NCI-H524 treated with DMSO at 0.1 percent for 48 hours (cell line): ENCODE results near the gene ICE2.

ENCODE experiments used
- DNase-seq: peaks from one replicate; lab custom pipeline; 2025; lab: John Stamatoyannopoulos, UW

ICE2 gene

DNA sequence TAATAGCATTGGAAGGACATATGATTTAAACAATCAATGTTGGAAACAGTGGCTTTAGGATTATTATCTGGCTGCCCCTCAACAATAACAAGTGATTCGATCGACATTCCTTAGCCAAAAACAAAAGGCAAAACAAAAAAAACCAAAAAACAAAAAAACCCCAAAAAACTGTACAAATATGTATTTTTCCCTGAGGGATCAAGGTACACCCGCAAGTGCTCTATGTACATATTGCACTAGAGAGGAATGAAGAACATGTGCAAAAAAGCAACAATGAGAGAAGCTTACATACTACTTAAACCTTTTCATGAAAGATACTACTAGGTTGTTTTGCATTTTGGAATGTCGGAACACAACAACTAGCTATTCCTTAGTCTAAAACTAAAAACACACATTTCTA, 14.2 kb upstream of the ICE2 start:
- DNase-seq = no peak

DNA sequence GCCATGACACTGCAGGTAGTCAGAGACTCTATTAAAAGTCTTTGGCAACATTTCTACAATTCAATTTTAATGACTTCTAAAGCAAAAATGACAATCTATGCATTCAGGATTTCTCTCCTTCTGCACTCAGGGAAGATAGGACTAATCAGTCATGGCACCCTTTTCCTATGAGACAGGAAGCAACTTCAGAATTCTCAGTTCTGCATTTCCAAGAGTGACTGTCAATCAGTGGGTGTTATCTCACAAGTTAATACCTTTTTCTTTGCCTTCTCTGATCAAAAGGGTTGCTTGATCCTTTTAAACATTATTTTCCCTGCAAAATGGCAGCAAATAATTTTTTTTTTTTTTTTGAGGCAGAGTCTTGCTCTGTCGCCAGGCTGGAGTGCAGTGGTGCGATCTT, 7.8 kb upstream of the ICE2 start:
- DNase-seq = no peak

DNA sequence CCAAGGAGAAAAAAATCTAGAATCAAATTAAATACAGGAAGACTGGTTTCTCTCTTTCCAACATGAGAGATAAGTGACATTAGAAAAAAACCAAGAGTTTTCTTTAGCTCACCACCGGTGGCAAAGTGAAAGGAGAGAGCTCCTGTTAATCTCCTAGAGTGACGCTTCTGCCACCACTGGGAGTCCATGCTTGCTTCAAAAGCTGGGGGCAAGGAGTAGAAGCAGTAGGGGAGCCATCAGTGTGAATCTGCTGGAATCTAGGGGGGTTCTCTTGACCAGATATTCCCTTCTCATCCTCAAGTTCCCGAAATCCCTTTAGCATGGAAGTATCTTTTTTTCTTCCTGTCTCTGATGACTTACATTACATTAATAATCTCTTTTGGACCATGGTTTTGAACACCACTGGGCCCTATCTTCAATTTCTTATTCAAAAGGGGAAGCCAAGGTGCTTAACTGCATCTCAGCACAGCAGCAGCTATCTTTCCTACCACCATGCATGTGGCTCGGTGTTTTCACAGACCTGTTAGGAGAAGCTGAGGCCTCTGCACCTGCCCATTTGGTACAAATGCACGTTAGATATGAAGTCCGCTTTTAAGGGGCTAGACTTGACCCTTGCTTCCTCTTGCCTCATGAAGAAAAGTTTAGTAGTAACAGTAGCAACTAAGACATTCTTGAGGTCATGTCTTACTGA, 6.6 kb upstream of the ICE2 start:
- DNase-seq = no peak

DNA sequence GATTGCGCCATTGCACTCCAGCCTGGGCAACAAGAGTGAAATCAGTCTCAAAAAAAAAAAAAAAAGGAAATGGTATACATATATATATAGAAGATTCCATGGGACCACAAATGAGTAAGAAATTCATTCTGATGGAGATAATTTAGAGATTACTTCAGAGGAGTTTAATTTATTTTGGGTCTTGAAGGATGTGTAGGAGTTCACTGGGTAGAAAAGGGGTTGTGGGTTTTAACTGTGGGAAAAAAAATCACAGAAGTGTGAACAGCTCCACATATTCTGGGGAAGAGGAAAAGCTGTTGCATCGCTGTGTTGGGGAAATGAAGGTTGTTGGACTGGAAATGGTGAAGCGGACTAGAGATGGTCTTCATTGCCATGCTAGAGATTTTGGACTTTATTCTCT, 4.1 kb upstream of the ICE2 start:
- no peak for DNase-seq

DNA sequence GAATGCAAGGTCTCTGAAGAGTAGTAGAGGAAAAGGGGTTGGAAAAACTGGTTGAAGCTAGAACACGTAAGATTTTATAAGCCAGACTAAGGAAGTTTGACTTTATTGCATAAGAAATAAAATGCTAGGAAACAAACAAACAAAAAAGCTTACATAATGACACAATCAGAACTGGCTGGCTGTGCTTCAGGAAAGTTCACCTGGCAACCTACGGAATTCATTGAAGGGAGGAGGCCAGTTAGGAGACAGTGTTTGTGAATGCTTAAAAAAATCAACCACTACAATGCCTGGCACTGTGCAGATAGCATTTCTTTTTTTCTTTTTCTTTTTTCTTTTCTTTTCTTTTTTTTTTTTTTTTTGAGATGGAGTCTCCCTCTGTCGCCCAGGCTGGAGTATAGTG, 1.9 kb upstream of the ICE2 start:
- DNase-seq = no peak

DNA sequence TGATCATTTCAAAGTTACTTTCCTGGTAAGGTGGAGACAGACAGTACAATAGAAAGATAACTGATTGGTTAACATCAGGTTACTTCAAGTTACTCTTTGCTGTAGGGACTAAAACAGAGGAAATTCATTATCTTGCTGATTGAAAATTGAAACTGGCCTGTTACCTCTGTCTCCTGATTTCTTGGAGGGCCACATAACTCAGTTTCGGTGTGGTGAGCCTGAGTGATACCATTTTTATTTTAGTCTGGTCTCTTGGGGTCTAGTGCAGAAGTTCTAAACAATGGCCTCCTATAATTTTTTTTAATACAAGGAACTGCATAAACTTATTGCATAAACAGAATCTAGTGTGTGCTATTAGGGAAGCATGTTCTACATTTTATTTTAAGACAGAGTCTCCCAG, 1.2 kb upstream of the ICE2 start:
- DNase-seq = no peak

DNA sequence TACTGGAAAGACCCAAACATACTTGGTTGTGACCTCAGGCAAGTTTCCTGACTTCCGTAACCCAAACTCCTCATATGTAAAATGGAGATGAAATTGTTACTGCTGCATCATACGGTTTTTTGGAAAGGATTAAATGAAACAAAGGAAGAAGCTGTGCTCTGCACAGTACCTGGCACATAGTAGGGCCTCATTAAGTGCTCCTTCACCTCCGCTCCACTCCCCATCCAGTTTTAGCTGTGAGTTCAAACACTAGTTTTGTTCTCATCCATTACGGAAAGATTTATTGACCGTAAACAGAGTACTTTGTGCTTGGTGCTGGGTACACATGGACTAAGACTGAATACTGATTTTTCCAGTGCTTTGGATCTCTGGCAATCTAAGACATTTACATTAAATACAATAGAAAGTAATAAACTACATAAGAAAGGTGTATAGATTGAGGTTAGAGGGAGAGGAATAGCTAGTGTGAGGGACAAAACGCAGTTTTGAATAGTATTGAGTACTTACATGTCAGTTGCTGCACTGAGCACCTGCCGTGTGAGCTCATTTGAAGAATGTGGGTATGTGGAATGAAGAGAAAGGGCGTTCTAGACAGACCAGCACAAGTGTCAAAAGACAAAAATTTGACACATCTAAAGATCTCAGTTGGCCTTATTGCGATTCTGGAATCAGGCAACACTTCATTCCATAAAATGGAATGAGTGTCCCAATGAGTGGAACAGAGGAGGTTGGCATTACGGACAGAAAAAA, 594 bp upstream of the ICE2 start:
- DNase-seq = no peak

DNA sequence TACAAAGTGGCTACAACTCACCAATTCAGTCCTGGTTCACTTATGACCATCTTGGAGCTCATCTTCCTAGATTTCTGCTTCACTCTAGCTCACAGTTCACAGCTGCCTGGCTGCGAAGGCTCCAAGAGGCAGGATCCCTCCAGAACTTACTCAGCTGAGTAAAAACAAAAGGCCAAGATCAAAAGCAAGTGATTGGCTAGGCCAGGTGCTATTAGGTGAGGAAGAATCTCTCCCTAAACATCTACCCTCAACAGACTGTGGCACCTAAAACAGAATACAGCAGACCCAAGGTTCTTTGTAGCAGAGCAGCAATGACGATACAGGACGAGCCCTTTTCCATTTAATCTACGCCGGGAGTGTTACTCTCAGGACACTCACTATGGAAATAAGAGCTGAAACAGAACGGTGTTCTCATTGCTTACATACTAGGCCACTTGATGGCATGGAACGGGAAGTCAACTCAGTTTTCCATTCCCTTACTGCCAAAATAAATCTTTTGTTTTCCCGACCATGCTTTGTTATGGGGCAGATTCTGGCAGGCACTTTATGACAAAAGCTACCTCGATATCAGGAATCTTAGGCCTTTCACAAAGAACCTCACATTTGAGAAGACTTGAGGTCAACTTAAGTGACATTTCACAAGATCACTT, 901 bp downstream of the ICE2 start:
- no peak for DNase-seq

DNA sequence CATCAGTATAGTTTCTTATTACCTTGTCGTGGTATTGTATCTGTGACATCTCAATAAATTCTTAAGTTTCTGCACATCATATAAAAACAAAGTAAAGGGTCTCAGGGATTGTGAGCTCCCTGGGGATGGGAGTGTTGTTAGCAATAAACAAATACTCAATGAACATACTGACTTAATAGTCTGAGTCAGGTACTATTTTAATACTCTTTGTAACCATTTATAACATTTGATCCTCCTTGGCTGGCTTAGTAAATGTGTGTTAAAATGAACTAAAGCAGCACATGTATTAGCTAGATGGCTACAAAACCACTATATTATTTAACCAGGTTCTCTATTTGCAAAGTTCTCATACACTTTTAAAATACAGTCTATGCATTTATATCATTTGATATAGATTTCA, 1.8 kb downstream of the ICE2 start:
- DNase-seq = no peak

DNA sequence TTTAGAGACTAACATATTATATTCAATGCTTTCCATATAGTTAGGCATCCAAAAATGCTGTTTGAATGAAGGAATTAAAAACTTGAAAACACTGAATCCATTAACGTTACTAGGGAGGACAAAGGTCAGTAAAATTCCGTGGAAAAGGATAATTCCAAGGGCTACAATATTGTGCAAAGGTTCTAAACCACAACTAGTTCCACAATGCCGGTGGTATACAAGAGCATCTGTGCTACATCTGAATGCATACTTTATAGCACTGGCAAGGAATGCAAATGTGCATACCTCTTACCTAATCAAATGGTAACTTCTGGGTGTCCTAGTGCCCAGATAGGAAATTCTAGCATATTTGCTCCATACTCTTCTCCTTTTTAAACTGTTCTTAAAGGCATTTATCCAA, 2.2 kb downstream of the ICE2 start:
- DNase-seq = no peak

DNA sequence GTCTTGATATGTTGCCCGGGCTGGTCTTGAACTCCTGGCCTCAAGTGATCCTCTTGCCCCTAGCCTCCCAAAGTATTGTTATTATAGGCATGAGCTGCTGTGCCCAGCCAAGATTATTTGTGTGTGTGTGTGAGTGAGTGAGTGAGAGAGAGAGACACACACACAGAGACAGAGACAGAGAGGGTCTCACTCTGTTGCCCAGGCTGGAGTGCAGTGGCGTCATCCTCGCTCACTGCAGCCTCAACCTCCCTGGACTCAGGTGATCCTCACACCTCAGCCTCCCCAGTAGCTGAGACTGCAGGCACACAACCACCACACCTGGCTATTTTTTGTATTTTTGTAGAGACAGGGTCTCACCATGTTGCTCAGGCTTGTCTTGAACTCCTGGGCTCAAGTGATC, 5.8 kb downstream of the ICE2 start:
- DNase-seq = no peak

DNA sequence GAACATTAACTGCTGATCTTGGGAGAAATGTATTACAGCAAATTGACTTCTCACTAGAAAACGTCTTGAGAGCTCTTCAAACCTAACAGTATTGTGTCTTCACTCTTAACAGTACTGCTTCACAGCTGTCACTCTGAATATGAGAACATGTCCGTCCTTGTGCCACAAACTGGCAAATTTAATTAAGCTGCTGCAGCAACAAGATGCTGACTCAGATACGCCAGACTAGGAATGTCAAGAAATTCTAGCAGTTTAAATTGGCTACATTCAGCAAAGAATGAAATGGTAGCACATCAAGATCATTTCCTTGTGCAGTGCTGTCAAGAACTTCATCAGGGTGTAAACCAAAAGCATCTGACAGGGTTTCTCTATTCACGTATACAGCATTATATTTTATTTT, 7.6 kb downstream of the ICE2 start:
- peak; percentile 96 for DNase-seq

DNA sequence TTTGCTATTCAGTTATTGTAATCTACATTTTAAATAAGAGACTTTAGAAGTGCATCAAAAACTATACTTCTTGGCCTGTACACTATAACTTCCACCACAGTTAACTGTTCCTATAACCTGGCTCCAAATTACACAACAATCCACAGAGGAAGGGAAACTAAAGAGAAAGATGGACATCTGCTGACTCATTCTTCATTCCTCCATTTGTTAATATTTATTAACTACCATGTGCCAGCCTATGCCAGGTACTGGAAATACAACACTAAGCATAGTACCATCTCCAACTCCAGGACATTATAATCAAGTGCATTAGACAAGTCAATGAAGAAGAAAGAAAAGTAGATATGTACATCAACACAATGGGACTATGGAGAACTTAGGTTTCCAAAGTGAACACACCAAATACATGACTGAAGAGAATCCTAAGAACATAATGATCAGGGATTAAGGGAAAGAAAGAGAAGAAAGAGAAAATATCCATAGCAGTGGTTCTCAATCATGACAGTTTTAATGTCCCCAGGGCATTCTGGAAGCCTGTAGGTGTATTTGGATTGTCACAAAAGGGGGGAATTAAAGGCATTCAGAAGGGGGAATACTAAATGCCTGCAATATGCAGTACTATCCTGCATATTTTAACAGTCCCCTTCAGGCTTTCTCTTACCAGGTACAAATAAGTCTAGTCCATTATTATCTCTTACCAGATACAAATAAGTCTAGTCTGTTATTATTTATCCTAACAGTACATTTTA, 8.9 kb downstream of the ICE2 start:
- DNase-seq = no peak

DNA sequence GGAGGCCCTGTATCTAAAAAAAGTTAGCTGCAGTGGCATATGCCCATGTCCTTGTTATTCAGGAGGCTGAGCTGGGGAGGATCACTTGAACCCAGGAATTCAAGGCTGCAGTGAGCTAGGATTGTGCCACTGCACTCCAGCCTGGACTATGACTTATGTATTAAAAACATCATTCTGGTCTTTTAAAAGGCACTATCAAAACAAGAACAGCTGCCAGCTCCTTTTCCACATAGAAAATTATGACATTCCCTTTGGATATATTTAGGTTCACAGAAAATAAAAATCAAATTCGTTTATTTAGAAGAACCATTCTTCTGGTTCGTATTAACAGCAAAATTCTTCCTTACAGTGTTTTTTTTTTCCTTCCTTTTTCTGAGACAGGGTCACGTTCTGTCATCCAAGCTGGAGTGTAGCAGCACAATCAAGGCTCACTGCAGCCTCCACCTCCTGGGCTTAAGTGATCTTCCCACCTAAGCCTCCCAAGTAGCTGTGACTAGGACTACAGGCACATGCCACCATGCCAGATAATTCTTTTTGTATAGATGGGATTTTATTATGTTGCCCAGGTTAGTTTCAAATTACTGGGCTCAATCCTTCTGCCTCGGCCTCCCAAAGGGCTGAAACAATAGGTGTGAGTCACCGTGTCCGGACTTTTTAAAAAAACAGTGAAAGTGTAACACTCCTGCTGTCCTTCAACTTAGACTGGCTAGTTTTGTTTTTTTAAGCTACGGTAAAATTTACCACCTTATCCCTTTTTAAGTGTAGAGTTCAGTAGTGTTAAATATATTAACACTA, 13.9 kb downstream of the ICE2 start:
- no peak for DNase-seq

DNA sequence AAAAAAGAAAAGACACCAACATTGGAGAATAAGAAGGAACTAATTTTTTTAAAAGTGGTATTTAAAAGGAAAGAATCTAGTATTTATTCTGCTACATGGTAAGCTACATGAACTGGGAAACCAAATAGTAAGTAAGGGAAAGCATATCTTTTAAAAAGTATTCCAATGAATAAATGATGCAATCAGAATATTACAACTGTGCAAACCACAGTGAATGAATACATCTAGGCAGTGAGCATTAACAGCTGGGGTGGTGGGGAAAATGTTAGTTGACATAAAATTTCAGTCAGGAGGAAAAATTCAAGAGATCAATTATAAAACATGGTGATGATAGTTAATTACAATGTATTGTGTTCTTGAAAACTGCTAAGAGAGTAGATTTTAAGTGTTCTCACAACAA, 16.9 kb downstream of the ICE2 start:
- DNase-seq = no peak

DNA sequence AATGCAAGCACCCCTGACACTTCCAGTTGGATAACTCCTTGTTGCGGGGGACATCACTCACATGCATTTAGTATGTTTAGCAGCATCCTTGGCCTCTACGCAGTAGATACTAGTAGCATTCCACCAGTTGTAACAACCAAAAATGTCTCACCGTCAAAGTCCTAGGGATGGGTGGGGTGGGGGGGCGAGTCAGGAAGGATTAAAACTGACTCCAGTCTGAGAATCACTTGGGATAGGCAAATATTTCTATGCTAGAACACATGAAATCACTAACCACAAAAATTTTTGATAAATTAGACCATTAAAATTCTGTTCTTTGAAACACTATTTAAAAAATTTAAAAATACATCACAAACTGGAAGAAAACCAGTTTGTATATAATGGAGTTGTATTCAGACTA, 18.0 kb downstream of the ICE2 start:
- no peak for DNase-seq

DNA sequence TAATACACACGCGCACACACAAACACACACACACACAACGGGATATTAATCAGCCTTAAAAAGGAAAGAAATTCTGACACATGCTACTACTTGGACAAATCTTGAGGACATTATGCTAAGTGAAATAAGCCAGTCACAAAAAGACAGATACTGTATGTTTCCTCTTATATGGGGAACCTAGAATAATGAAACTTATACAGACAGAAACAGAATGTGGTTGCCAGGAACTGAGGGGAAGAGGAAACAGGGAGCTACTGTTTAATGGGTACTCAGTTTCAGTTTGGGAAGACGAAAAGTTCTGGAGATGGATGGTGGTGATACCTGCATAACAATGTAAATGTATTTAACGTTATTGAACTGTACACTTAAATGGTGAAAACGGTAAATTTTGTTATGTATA, 20.2 kb downstream of the ICE2 start:
- DNase-seq = no peak

DNA sequence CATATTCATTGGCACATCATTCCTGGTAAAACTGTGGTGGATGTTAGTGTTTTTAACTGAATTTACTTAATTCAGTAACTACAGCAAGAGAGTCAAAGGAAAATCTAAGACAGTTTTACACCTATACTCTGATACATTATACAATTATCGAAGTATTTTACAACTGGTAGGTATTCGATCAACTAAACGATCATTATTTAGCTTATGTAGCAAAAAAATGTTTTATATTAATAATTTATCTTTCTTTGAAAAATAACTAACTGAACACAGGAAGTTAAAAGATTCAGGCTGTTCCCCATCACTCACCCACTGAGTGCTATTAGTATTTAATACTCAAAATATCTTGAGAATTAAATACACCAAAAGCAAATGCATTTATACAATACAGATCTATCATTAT, 21.0 kb downstream of the ICE2 start:
- no peak for DNase-seq

DNA sequence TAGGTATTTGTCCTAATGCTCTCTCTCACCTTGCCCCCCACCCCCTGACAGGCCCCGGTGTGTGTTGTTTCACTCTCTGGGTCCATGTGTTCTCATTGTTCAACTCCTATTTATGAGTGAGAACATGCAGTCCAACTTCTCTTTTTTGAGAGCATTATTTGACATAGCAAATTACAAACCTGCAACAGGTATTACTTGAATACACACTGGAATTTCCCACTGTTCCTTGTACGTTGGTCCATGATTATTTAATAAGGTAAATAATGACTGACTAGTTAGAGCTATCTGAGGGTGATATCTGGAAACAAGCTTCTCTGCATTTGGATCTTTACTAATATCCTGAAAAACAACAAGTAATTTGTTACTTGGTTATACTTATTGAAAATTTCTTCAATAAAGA, 24.1 kb downstream of the ICE2 start:
- no peak for DNase-seq

DNA sequence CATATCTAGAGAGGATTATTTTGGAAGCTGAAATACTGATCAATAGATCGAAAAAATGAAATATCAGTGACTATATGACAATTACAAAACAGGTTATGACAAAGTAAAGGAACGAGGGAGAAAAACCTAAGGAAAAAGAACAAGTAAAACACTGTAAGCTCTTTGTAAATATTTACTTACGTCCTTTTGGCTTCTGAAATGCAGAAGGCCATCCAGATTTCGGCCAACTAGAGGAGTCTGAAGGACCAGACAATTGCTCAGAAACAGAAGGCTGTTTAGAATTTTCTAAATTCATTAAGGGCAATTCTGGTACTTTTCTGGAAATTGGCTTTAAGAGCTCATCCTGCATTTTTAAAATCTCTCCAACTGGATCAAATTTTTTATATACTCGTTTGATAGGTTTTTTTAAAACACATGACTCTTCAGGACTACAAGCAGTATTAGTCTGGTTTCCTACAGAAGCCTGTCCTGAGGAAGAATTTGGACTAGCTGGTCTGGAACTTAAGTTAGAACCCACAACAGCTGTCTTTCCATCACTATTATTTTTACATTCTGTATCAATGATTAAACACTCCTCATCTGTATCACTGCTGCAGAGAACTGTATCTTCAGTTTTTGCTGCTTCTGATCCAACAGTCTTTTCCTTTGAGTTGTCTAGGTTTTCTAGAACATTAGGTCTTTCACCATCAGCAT, 30.1 kb downstream of the ICE2 start:
- no peak for DNase-seq

DNA sequence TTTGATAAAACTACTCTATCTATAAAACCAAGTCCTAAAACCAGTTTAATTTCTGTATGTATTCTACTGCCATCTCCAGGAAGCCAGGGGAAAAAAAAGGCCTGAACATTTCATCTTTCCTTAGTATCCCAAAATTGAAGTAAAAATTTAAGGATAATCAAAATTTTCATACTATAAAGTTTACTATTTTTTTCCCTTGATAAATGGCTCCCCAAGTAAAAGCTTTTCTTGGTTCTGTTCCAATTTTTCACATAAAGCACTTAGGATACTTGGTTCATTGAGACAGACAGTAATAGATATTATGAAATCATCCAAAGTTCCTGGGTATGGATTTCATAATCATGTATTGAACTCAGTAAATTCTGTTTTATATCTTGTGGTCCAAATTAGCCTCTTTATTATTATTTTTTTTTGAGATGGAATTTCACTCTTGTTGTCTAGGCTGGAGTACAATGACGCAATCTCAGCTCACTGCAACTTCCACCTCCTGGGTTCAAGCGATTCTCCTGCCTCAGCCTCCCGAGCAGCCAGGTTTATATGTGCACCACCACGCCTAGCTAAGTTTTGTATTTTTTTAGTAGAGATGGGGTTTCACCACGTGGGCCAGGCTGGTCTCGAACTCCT, 34.5 kb downstream of the ICE2 start:
- DNase-seq = no peak
